T-helper 22 cell (primary cell): Measurements from ENCODE around the gene CMIP.

Experiments
- DNase-seq: peaks from one replicate; pipeline ENCODE4 v3.0.0-alpha.2; 2020; ENCODE audit warnings: low read depth

CMIP gene

DNA sequence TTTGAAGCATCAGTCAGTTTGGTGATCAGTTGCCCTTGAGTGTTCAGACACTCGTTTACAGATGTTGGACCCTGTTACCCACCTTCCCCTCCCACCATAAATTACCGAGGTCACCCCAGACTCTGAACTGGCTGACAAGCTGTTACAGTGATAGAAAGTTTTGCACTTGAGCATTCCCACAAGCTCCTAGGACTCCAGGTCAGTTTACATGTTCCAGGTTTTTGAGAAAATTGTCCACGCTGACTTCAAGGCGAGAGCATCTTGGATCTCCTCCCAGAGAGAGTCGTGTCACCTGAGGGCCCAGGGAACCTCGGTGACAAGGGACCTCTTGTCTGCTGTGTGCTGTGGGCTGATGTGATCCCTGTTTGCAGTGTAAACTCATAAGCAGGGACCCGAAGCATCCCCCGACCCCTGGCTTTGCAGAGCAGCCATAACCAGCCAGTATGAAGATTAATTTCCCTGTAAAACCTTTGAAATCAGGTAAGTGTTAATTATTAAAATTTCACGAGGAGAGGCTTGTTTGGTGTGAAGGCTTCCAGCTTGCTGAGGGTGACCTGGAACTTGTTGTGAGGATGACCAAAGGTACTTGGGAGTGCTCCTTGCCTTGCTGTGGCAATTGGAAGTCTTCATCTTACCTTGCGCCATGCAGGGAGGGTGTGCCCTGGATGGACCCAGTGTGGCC lies 91.2 kb downstream of the CMIP start:
- DNase-seq: no peak

DNA sequence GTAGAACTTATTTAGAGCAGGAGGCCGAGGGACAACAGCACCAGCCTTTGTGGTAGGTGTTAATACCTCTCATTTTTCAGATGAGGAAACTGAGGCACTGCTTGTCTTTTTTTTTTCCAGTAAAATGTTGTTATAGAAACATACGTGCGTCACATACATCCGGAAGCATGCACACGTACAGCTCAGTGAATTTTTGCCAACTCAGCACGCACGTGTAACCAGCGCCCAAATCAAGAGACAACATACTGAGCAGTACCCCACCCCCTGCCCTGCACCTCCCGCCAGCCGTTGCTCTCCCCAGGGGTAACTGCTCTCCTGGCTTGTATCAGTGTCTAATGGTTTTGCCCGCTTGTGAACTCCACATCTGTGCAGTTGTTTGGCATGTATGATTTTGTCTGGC lies 92.0 kb downstream of the CMIP start:
- DNase-seq: no peak

DNA sequence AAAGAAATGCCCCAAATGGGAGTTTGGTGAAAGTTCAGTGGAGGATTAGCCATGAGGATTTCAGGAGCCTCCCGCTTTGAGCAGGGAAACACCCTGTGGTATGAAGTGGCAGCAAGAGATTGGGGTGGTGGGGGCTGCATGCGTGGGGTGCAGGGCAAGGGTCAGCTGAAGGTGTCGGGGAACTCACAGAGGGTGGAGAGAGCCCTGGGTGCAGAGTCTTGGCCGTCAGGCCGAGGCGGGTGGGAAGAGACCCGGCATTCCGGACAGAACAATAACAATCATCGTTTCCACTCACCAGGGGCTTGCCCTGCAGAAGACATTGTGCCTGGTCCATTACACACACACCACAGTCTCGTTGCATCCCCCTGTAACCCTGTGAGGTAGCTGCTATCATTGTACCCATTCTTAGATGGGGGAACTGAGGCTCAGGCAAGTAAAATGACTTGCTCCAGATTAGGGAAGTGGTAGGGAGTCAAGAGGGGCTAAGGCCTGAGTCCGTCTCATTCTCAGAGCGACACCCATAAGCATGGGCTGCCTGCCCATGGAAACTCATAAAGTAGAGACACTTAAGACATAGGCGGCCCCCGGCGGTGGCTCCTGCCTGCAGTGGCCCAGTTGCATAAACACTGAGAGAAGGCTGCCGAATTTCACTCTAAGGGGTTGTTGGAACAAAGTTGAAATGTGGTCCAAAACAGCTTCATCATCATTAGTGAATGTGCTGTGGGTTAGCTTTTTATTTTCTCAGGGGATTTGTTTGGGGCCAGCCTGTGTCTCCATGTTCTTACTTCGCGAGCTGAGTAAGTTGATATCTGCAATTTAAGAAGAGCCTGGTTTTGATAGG lies 93.3 kb downstream of the CMIP start:
- DNase-seq: no peak

DNA sequence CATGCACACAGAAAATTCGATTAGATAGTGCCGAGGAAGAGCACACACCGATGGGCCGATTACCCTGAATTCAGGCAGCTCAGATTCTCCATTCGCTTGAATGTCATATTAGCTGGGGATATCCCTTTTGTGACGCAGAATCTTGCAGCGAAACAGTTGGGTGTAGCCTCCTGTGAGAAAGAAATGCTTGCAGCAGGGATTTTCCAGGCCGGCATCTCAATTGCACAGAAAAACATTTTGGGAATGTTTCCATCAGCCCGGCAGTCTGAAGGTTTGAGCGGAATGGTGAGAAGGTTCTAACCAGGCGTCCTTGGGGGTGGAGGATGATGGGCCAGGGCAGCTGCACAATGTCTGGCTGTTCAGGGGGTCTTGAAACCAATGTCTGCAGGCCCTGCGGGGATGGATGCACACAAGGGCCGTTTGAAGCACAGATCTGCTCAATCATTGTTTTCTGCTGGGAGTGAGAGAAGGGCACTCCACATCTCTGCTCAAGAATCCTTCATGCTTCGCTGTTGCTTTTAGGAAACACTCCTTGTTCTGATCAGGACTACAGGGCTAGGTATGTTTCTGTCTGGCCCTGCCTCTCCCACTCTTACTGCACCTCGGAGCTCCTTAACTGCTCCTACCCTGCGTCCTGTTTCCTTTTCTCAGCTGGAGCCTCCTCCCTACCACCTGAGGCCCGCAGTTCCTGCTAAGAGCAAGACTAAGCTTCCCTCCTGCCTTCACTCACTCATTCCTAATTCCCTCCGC lies 94.6 kb downstream of the CMIP start:
- no peak for DNase-seq

DNA sequence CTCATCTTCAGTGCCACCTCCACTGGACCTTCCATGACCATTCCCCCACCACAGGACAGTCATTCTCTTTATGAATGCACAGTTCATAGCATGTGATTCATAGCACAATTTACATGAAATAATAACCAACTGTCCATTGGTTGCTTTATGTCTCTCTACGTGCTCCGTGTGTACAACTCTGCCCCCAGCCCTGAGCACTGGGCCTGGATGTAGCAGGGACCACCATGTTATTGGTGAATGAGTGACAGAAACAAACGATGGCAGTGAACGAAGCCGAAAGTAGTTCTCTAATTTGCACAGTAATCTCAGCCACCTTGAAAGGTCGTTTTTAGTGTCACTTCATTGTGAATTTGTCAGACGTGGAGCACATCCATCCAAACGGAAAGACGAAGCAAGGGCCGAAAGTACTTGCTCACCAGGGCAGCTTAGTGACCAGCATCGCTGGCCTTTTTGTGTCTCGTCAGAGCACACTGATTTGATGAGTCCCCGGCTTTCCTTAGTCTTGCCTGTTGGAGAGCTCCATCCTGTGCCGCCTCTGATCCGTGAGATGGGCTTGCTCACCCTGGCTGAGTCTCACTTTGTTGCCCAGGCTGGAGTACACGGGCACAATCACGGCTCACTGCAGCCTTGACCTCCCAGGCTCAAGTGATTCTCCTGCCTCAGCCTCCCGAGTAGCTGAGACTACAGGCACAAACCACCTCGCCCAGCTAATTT lies 95.3 kb downstream of the CMIP start:
- no peak for DNase-seq

DNA sequence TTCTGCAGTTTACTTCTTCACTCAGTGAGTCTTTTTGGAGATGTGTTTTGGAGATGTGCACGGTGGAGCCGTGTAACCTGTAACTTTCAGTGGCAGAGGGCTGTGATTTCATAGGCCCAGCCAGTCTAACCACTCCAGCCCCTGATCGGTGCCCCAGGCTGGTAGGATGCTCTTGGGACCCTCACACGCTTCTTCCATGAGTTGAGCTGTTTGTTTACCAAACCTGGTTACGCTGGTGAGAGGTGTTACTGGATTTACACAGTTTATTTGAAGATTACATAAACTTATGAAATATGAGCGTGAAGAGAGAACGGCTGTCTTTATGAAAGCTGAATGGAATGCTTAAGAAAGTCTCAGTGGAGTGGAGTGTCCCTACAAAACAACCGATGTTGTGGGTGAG lies 96.7 kb downstream of the CMIP start:
- DNase-seq: no peak

DNA sequence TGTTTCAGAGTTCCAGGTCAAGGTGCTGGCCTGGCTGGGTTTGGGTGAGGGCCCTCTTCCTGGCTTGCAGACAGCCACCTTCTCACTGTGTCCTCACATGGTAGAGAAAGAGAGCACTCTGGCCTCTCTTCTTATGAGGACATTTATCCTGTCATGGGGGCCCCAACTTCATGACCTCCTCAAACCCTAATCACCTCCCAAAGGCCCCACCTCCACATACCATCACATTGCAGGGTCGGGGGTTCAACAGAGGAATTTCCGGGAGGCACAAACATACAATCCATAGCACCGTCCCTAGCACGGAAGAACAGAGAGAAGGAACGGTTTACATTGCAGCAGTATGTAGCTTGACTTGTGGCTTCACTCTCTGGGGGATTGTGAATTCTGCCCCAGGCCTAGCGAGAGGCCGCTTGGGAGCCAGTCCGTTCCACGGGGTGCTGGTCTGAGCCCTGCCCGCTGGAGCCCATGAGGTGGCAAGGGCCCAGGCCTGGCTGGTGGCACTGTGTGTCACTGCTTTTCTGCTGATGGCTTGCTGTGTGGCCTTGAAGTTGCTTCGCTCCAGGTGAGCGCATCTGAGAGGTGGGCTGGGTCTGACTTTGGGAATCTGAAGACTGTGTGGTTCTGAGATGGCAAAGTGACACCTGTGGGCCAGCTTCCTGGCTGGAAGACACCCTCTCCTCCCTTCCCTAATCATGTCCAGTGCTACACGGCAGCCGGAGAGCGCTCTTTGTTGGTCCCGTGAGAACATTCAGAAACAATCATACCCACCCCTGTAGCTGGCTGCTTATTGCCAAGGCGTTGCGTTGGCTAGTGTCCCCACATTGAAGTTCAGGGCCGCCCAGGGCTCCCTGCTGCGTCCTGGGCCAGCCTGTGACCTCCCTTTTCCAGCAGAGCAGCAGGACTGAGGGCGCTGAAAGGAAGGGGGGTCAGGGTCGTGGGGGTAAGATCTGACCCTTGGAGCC lies 98.3 kb downstream of the CMIP start:
- DNase-seq: no peak

DNA sequence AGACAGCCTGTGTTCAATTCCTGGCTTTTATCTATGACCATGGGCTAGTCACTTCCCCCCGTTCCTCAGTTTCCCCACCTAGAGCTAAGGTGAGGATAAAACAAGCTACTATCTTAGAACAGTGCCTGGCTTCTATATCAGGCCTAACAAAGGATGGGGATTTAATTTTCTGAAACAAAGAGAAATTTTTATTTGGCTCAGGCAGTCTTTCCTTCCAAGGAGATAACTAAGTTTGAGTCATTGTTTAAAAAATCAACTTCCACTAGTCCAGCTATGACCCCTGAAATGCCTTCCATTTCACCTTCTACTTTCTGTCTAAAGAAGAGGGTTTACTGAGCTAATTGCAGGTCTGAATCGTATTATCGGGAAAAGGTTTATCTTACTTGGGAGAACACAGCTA lies 99.0 kb downstream of the CMIP start:
- no peak for DNase-seq

DNA sequence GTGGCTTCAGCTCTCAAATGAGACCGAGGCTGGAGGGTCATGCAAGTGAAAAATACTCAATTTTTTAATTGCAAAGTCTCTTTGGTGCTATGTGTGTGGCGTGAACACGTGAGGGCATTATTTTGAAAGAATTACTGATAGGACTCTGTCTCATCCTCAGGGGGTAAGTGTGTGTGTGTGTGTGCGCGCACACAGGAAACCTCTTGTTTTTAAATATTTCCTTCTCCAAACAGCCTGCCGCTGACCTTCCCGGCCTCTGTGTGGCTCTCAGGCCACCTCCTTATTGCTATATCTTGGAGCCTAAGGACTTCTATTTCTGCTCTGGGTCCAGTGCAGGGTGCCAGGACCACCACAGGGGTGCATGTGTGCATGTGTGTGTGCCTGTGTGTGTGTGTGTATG lies 99.7 kb downstream of the CMIP start:
- no peak for DNase-seq

DNA sequence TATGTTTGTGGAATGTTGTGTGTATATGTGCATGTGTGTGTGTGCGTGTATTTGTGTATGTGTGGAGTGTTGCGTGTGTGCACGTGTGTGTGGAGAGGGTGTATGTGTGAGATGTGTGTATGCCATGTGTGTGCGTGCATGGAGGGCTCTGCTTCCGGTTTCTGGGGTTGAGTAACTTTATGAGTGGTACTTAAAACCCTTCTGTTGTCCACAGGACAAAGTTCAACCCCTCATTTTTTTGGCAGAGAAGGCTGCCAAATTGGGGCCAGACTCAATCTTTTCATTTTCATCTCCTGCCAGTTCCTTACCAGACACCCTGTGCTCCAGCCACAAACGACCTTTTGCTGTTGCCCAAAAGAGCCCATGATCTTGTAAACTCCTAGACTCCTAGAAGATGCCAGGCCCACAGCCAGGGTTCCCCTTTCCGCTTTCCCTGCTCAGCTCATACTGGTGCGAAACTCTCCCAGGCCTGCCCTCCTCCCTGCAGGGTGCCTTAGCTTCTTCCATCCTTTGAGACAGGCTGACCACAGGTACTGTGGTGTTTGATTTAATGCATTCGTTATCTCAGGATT lies 100.2 kb downstream of the CMIP start:
- no peak for DNase-seq

DNA sequence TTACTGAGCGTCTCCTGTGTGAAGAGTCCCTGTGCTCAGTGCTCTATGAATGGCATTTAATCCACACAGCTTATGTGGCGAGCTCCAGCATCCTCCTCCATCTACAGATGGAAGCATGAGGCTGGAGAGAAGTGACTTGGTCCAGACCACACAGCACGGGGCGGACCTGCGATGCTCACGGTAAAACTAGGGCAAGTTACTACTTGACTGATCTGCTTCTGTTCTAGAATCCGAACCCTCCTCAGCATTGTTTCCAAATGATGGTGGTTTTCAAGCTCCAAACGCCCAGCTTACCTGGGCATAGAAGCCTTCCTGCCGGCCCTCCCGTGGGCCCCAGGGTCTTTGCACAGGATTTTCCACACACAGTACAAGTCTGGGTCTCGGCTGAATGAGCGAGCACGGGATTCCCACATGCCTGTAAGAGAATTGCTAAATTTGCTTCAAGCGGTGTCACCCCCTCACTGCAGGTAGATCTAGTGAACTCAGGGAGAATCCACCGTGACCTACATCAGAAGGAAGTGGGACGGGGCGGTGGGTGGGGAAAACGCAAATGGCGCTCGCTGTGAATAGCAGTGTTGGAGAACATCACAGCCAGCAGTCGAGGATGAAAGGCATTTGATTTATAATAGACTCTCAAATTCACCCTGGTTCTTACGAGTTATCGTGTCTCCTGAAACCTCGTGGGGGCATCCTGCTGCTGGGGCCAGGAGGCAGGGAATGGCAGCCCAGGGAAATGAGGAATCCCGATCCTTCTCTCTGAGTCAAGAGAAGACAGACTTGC lies 101.1 kb downstream of the CMIP start:
- DNase-seq: no peak

DNA sequence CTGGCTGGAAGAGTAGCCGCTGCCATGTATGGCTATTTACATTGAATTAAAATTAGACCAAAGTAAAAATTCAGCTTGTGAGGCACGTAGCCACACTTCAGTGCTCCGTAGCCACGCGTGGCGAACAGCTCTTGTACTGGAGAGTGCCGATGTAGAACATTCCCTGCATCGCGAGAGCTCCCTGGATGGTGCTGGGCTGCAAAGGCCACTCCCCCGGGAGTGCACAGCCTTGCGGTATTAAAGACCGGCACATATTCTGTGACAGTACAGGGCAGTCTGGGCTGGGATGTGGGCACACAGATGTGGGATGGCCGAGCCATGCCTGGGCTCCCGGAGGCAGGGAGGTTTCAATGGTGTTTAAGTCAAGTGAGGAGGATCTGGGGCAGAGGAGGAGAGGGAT lies 102.2 kb downstream of the CMIP start:
- DNase-seq: no peak

DNA sequence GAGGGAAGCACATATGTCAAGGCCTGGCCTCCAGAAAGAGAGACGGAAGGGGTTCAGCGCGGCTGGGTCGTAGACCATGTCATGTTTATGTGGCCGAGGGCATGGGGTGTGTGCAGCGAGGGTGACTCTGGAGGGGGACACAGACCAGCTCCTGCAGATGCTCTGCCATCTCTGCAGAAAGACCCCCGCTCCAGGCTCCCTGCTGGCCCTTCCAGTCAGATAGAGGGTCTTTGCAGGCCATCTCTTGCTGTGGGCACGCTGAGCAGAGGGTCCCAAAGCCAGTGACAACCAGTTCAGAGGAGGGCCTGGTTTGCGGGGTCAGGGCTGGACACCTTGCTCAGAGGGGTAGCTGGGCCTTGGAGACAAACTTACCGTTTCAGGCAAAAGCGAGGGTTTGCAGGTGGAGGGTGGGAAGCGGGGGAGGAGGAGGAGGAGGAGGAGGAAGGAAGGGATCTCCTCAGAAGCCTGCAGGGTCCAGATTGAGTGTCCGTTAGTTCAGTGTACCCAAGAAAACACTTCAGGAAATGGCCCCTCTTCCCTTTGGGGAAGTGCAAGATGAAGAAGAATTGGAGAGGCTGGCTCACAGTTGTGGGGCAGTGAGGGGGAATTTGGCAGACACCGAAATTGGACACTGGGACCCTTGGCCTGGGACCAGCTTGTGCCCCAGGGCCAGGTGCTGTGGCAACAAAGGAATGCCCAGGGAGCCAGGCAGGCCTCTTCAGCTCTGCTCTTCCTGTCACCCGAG lies 102.8 kb downstream of the CMIP start:
- DNase-seq: no peak

DNA sequence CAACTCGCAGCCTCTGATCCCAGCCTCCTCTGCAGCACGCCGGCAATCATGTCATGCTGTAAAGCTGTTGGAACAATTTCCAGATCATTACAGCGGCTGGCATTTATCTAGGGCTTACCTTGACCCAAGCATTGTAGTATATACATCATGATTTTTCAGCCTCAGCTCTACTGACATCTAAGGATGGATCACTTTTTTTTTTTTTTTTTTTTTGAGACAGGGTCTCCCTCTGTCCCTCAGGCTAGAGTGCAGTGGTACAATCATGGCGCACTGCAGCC lies 103.3 kb downstream of the CMIP start:
- no peak for DNase-seq

DNA sequence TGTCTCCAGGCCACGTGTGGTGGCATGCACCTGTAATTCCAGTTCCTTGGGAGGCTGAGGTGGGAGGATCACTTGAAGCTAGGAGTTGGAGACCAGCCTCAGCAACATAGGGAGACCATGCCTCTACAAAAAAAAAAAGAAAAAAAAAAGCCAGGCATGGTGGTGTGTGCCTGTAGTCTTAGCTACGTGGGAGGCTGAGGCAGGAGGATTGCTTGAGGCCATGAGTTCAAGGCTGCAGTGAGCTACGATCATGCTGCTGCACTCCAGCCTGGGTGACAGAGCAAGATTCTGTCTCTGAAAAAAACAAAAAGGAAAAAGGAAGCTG lies 103.9 kb downstream of the CMIP start:
- no peak for DNase-seq

DNA sequence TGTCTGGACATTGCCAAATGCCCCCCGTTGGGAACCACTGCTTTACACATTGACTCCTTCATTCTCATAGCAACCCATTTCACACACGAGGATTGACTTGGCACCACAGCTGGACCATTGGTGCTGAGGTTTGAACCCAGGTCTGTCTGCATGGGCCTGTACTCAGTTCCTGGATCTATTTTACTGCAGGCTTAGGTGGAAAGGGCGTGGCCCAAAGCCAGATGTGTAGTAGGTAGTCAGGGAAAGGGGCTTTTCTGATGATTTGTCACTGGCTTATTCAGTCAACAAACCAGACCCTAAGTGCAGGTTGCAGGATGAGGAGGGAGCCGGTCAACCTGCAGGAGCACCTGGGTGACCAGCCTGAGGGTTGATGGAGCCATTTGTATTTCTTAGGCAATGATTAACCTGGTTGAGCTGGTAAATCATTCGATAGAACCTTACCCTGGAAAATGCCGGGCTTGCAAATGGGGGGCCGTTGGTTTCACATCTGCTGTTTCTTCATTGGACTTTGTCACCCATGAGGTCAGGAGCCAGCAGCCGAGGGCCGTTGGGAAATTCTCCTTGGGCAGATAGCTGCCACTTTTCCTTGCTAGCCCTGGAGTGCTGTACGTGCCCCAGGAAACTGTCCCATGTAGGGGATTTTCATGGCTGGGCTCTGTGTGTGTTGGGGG lies 104.4 kb downstream of the CMIP start:
- no peak for DNase-seq

DNA sequence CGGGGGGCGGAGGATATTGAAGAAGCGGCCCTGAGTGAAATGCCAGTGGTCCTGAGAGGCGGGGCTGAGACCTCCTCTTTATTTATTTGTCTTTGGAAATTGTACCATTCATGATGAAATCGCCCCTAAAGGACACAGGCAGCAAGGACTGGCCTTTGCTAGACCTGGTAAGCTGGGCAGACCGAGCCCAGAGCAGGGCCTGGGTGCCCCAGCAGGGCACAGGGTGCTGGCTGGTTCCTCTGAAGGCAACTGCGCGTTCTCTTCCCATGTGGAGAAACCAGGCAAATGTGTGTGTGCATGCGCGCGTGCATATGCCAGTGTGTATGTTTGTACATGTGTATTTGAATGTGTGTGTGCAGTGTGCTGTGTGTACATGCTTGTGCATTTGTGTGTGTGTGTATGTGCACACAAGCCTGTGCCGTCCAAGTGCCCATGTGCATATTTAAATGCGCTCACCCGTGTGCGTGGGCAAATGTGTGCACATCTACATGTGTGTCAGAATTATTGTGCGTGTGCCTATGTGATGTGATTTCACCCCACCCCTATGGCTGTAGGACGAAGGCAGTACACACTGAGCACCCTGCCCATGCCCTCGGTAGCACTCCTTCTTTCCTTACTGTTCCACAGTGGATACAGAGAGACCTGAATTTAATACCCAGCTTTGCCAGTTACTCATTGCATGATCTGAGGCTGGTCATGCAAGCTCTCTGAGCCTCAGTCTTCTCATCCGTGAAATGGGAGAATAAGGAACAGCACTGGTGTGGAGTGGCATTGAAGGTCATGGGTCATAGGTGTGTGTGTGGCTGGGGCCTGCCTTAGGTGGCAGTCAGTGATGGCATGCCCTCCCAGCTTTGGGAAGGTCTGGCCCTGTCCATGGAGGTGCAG lies 105.2 kb downstream of the CMIP start:
- DNase-seq: no peak

DNA sequence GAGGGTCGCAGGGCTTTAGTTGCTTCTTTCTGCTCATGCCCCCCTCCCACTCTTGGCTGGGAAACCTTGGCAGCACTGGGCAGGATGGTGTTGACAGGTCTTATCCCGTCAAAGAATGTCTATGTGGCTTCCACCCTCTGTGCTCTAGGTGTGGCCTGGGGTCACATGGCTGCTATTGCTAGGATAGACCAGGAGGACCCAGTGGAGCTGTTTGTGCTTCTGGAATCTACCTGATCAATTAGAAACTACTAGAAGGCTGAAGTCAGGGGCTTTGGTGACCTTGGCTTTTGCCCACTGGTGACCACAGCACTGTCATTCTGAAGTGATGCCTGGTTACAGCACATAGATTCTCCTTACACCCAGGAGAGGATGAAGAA lies 105.8 kb downstream of the CMIP start:
- no peak for DNase-seq
